ENCODE data around the gene TMEM150C.

GRCh38 chr4:82479562-82479961, 82.2 kb downstream of the TMEM150C start:
- TF ChIP-seq CTCF (IDR thresholded peaks at IDR 0.05; ENCODE audit: insufficient read depth, low read depth, low read length) (no peak), EZH2 (IDR thresholded peaks at IDR 0.05; ENCODE audit: insufficient read depth, low read length) (no peak)
